Esophagus muscularis mucosa (tissue), 4 donors: ENCODE measurements around the gene XK.

Experiments
- EP300 ChIP-seq: sonication (generic); formaldehyde crosslinking; IDR thresholded peaks from one replicate; pipeline ENCODE4 v1.6.1; 2017; ENCODE audit warnings: antibody characterized with exemption
- POLR2A ChIP-seq: fragments of 450-650 bp; IDR thresholded peaks from one replicate; pipeline ENCODE4 v1.6.1; 2017; ENCODE audit warnings: antibody characterized with exemption, moderate library complexity, mild to moderate bottlenecking, low read depth
- POLR2AphosphoS5 ChIP-seq, 2 donors: sonication (generic); formaldehyde crosslinking; IDR thresholded peaks; one replicate each; pipeline ENCODE4 v1.6.1; 2017; ENCODE audit warnings: antibody characterized with exemption in 2 of 2
- TF ChIP-seq, protein P1 (sequence below), 3 experiments: fragments of 200-600 bp in 2 of 3; fragments of 450-650 bp in 1 of 3; sonication (generic) in 2 of 3; IDR thresholded peaks; one replicate each; pipeline ENCODE4 v1.5.1; 2017 to 2019; ENCODE audit warnings: antibody characterized with exemption in 3 of 3, mild to moderate bottlenecking in 2 of 3, moderate library complexity in 1 of 3

DNA sequence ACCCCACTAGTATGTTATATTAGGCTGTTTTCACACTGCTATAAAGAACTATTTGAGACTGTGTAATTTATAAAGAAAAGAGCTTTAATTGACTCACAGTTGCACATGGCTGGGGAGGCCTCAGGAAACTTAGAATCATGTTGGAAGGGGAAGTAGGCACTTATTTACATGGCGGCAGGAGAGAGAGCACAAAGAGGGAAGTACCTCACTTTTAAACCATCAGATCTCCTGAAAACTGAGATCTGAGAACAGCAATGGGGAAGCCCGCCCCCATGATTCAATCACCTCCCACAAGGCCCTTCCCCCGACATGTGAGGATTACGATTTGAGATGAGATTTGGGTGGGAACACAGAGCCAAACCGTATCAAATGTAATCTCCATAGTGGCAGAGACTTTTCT, 45.4 kb upstream of the XK start:
- TF ChIP-seq, protein P1, sequence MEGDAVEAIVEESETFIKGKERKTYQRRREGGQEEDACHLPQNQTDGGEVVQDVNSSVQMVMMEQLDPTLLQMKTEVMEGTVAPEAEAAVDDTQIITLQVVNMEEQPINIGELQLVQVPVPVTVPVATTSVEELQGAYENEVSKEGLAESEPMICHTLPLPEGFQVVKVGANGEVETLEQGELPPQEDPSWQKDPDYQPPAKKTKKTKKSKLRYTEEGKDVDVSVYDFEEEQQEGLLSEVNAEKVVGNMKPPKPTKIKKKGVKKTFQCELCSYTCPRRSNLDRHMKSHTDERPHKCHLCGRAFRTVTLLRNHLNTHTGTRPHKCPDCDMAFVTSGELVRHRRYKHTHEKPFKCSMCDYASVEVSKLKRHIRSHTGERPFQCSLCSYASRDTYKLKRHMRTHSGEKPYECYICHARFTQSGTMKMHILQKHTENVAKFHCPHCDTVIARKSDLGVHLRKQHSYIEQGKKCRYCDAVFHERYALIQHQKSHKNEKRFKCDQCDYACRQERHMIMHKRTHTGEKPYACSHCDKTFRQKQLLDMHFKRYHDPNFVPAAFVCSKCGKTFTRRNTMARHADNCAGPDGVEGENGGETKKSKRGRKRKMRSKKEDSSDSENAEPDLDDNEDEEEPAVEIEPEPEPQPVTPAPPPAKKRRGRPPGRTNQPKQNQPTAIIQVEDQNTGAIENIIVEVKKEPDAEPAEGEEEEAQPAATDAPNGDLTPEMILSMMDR (IDR thresholded peaks at IDR 0.05) = no peak
- no peak for TF ChIP-seq POLR2A
- TF ChIP-seq EP300 = no peak
- TF ChIP-seq POLR2AphosphoS5 (IDR thresholded peaks at IDR 0.05) = no peak
